Measurements from ENCODE around the gene TPR.

GRCh38 chr1:186375152-186375928, at the start of gene TPR, which contains the start of gene ODR4:
- peak in 1 of 3 donors; percentile 26 for TF ChIP-seq POLR2A (IDR thresholded peaks at IDR 0.05)
- peak; percentile 90 to 99 (median 97) for TF ChIP-seq CTCF (IDR thresholded peaks at IDR 0.05 in 8 of 11, conservative IDR thresholded peaks at IDR 0.05 in 3 of 11)
- peak; percentile 91 to 96 (median 95) for TF ChIP-seq POLR2AphosphoS5 (IDR thresholded peaks at IDR 0.05)
